Heart left ventricle (tissue), 13 donors: ENCODE results near the gene CHD9.

Experiments
- POLR2A ChIP-seq, 2 donors: fragments of 450-650 bp; IDR thresholded peaks; one replicate each; pipeline ENCODE4 v1.6.1; 2017; ENCODE audit warnings: antibody characterized with exemption in 2 of 2, mild to moderate bottlenecking in 2 of 2, moderate library complexity in 2 of 2
- TF ChIP-seq, protein P1 (sequence below), 12 donors: fragments of 200-600 bp; sonication (generic) in 4 of 12; IDR thresholded peaks; one replicate each; pipeline versions ENCODE4 v1.5.0 to v1.8.0; 2018 to 2022; ENCODE audit warnings: antibody characterized with exemption in 12 of 12, mild to moderate bottlenecking in 5 of 12
- donor health status: ischemic (EF 13 %, LVEDD 7.1; RV severe dilation, severe dysfunction).
- donor health status: DM: no; HTN: yes; CAD: no.
- donor health status: DM: no; HTN: no; CAD: no.
- donor health status: ischemic (EF 25% LVEDD 6.9; RV normal size, moderate dysfunction).
- donor health status: ischemic (EF 25% LVEDD 5.7; RV mildly dilated, moderate dysfunction).
- donor health status: ischemic (EF 35%, LVEDD 5.7; RV mildly dilated, moderate dysfunction).
- donor health status: nonischemic (EF 11% LVEDD 7.7; RV severe dilation, severe dysfunction).
- donor health status: DM: yes; HTN: yes; CAD: no.
- donor health status: PGD.
- donor health status: ischemic (EF 29% LVEDD 5.4; RV normal size, mild dysfunction).
- donor health status: nonischemic (EF 23%, LVEDD 6.1; RV moderate dilation, normal function).

DNA sequence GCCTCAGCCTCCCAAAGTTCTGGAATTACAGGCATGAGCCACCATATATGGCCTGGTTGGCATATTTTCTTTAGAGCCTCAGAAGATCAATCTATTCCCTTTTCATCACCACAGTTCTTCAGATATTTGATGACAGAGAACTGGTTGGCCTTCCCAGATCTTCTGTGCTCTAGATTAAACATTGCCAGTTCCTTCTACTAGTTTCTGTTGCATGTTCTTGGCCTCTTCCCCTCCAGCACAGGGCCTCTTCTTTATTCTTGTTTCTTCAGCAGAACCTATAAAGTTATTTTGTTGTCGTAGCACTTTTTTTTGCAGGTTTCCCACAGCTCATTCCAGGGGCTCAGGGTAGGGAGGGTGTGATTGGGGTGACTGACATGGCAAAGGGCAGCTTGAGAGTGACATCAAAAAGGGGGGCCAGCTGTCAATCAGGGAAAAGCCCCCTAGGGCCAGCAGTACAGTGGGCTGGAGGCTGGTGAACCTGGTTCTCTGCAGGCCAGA is 9.3 kb downstream of the CHD9 start:
- TF ChIP-seq, protein P1, sequence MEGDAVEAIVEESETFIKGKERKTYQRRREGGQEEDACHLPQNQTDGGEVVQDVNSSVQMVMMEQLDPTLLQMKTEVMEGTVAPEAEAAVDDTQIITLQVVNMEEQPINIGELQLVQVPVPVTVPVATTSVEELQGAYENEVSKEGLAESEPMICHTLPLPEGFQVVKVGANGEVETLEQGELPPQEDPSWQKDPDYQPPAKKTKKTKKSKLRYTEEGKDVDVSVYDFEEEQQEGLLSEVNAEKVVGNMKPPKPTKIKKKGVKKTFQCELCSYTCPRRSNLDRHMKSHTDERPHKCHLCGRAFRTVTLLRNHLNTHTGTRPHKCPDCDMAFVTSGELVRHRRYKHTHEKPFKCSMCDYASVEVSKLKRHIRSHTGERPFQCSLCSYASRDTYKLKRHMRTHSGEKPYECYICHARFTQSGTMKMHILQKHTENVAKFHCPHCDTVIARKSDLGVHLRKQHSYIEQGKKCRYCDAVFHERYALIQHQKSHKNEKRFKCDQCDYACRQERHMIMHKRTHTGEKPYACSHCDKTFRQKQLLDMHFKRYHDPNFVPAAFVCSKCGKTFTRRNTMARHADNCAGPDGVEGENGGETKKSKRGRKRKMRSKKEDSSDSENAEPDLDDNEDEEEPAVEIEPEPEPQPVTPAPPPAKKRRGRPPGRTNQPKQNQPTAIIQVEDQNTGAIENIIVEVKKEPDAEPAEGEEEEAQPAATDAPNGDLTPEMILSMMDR (IDR thresholded peaks at IDR 0.05) = no peak
- no peak for TF ChIP-seq POLR2A (IDR thresholded peaks at IDR 0.05)
